HTR-8/SVneo (cell line): ENCODE data around the gene PROX2.
A peak's percentile ranks its signal among the peaks of the same experiment; 100 is the strongest.

Experiments
- DNase-seq: peaks from one replicate; pipeline ENCODE4 v3.0.0; 2011; ENCODE audit warnings: low spot score, mixed read lengths; ENCODE audit not compliant: insufficient read length
- FAIRE-seq: peaks from 2 replicates; lab custom pipeline; 2011; peaks lifted over from hg19 to GRCh38; lab: Jason Lieb, UNC

The PROX2 gene

GRCh38 chr14:74852922-74853530, 22.9 kb downstream of the PROX2 start:
- FAIRE-seq (peak; percentile 13), DNase-seq (no peak)

GRCh38 chr14:74848768-74849167, 27.2 kb downstream of the PROX2 start:
- FAIRE-seq (peak; percentile 31), DNase-seq (no peak)

GRCh38 chr14:74846968-74847665, 28.8 kb downstream of the PROX2 start:
- DNase-seq (no peak), FAIRE-seq (peak; percentile 78)

GRCh38 chr14:74846168-74846567, 29.8 kb downstream of the PROX2 start:
- FAIRE-seq (no peak), DNase-seq (no peak)

- peak; percentile 63 for FAIRE-seq
- DNase-seq, result no peak
Observed at GRCh38 chr14:74843653-74844052, 32.3 kb downstream of the PROX2 start.

- no peak for DNase-seq
- FAIRE-seq, result peak; percentile 74
Observed at GRCh38 chr14:74841230-74842207, 34.4 kb downstream of the PROX2 start.

GRCh38 chr14:74840603-74841030, 35.3 kb downstream of the PROX2 start:
- DNase-seq (no peak), FAIRE-seq (peak; percentile 90)

GRCh38 chr14:74838166-74838565, 37.8 kb downstream of the PROX2 start:
- FAIRE-seq (no peak), DNase-seq (no peak)

GRCh38 chr14:74836251-74836960, 39.5 kb downstream of the PROX2 start:
- DNase-seq (no peak), FAIRE-seq (no peak)

GRCh38 chr14:74835645-74836250, 40.2 kb downstream of the PROX2 start:
- no peak for FAIRE-seq
- DNase-seq, result no peak

- FAIRE-seq (peak; percentile 94), DNase-seq (no peak)
Observed at GRCh38 chr14:74834692-74835392, 41.1 kb downstream of the PROX2 start.

- DNase-seq, result no peak
- peak; percentile 38 for FAIRE-seq
Observed at GRCh38 chr14:74832849-74833248, 43.1 kb downstream of the PROX2 start.

- FAIRE-seq (no peak), DNase-seq (no peak)
Observed at GRCh38 chr14:74829251-74829650, 46.7 kb downstream of the PROX2 start.

- DNase-seq, result no peak
- FAIRE-seq, result no peak
Observed at GRCh38 chr14:74826574-74826973, 49.4 kb downstream of the PROX2 start.
